Endometrial microvascular endothelial cells (primary cell): ENCODE results near the gene TCF23. TPM values are rescaled to one million over a fixed set of nuclear protein-coding genes. Genes with fewer than 3 reads are reported as not detected.

Source experiments
- in situ Hi-C: cut with HindIII; loops from 2 replicates; pipeline ENCODE4 v1.10.0; 2017; ENCODE audit warnings: low sequenced_read_pairs, low pct_unique_long_range_greater_than_20kb; ENCODE audit errors: inconsistent ontology term
- total RNA-seq: library from RNA; depleted of rRNA; stranded (reverse); fragments of >200 nt; gene quantifications from one replicate; pipeline ENCODE4 v1.2.3, GENCODE V29; 2015; ENCODE audit errors: inconsistent ontology term

TCF23 gene
- total RNA-seq, 1 donor from 2014 or later: not detected

DNA sequence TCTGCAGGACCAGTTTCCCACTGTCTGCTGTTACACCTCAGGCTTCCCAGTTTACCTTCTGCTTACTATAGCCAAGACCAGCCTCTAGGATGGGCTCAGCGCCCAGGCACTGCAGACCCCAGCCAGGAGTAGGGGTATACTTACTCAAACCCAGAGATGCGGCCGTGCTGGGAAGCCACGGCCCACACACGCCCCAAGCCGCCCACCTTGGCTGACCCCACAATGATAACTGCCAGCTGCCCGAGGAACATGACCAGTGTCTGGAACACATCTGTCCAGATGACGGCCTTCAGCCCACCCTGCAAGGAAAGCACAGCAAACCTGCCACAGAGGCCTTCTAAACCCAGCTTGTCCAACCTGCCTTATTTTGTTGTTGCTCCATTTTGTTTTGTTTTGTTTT lies 56.4 kb downstream of the TCF23 start:
- in situ Hi-C loops: no loop called here

GRCh38 chr2:27206346-27206745 lies 57.5 kb downstream of the TCF23 start:
- in situ Hi-C loops: no loop called here

Other genes starting within 250 kb of the TCF23 start
- 2.6 TPM for gene MAPRE3, start 178.4 kb upstream of the TCF23 start, total RNA-seq
- 50.4 TPM for gene TMEM214, start 116.0 kb upstream of the TCF23 start, total RNA-seq
- 13.2 TPM for gene AGBL5, start 97.3 kb upstream of the TCF23 start, total RNA-seq
- 378 TPM for gene OST4, start 77.3 kb upstream of the TCF23 start, total RNA-seq
- 1.5 TPM for gene EMILIN1, start 70.4 kb upstream of the TCF23 start, total RNA-seq
- gene KHK, start 62.2 kb upstream of the TCF23 start, total RNA-seq: 4.6 TPM
- not detected for gene CGREF1, start 29.9 kb upstream of the TCF23 start, total RNA-seq
- not detected for gene ABHD1, start 25.2 kb upstream of the TCF23 start, total RNA-seq
- 59.5 TPM for gene PREB, start 14.4 kb upstream of the TCF23 start, total RNA-seq
- not detected for gene PRR30, start 9.6 kb upstream of the TCF23 start, total RNA-seq
- gene ATRAID, start 63.0 kb downstream of the TCF23 start, total RNA-seq: 134 TPM
- 80.6 TPM for gene SLC5A6, start 63.3 kb downstream of the TCF23 start, total RNA-seq
- gene CAD, start 68.4 kb downstream of the TCF23 start, total RNA-seq: 82.7 TPM
- gene SLC30A3, start 114.0 kb downstream of the TCF23 start, total RNA-seq: 8.2 TPM
- gene DNAJC5G, start 126.4 kb downstream of the TCF23 start, total RNA-seq: not detected
- 0.56 TPM for gene TRIM54, start 133.4 kb downstream of the TCF23 start, total RNA-seq
- gene UCN, start 159.4 kb downstream of the TCF23 start, total RNA-seq: not detected
- gene MPV17, start 174.1 kb downstream of the TCF23 start, total RNA-seq: 115 TPM
- gene GTF3C2, start 207.8 kb downstream of the TCF23 start, total RNA-seq: 43.2 TPM
- 63.6 TPM for gene EIF2B4, start 221.3 kb downstream of the TCF23 start, total RNA-seq
- gene SNX17, start 221.6 kb downstream of the TCF23 start, total RNA-seq: 163 TPM
- gene ZNF513, start 231.7 kb downstream of the TCF23 start, total RNA-seq: 4.4 TPM